NT2/D1 (cell line): ENCODE data around the gene PTPN23.

Experiments
- DNase-seq: peaks from one replicate; pipeline ENCODE4 v3.0.0-alpha.2; 2011; ENCODE audit warnings: low read depth, low spot score
- H3K27me3 ChIP-seq: 2 replicates; pipeline ENCODE4 v1.6.0; 2011; ENCODE audit warnings: mild to moderate bottlenecking; ENCODE audit not compliant: insufficient read length, insufficient read depth
- H3K36me3 ChIP-seq: 2 replicates; pipeline ENCODE4 v1.6.1; 2011; ENCODE audit warnings: mild to moderate bottlenecking, low read length, mixed read lengths; ENCODE audit not compliant: insufficient read depth, insufficient read length
- H3K4me1 ChIP-seq: 2 replicates; pipeline ENCODE4 v1.5.1; 2011; ENCODE audit not compliant: insufficient read depth, insufficient read length
- H3K4me3 ChIP-seq: 2 replicates; pipeline ENCODE4 v1.5.1; 2011; ENCODE audit warnings: low read depth; ENCODE audit not compliant: insufficient read length
- H3K9ac ChIP-seq: 2 replicates; pipeline ENCODE4 v1.6.0; 2011; ENCODE audit warnings: low read depth; ENCODE audit not compliant: insufficient read length
- H3K9me3 ChIP-seq: 2 replicates; pipeline ENCODE4 v1.5.1; 2011; ENCODE audit warnings: mild to moderate bottlenecking, low read length; ENCODE audit not compliant: insufficient read depth
- SUZ12 ChIP-seq: IDR thresholded peaks from 2 replicates; pipeline ENCODE4 v1.6.1; 2011; ENCODE audit not compliant: insufficient read length, insufficient read depth; ENCODE audit errors: extremely low read depth
- YY1 ChIP-seq: IDR thresholded peaks from 2 replicates; pipeline ENCODE4 v1.6.1; 2011; ENCODE audit not compliant: insufficient read length, insufficient read depth
- ZNF274 ChIP-seq: IDR thresholded peaks from 2 replicates; pipeline ENCODE4 v1.6.1; 2011; ENCODE audit warnings: mild to moderate bottlenecking, low read depth, low read length

The PTPN23 gene

DNA sequence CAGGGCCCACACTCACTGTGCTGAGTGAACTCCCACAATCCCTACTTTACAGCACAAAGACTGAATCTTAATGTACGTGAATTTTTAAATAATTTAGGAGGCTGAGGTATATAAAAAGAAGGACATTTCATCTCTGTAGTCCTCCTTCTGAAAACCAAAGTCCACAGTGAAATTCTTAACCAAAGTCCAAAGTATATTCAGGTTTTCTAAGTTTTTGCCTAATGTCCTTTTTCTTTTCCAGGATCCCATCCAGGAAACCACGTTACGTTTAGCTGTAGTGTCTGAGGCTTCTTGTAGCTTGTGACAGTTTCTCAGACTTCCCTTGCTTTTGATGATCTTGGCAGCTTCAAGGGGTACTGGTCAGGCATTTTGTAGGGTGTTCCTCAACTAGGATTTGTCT lies 50.4 kb downstream of the PTPN23 start:
- no peak overlapping the region for H3K9ac ChIP-seq
- H3K4me3 ChIP-seq, result no peak overlapping the region
- H3K4me1 ChIP-seq, result no peaks in the 10 kb centered on the region
- no peak for DNase-seq
- H3K27me3 ChIP-seq, result no peaks in the 10 kb centered on the region
- TF ChIP-seq YY1, result no peak
- no peak for TF ChIP-seq SUZ12
- H3K9me3 ChIP-seq, result no peaks in the 10 kb centered on the region
- peaks cover 69% of the 10 kb centered on the region for H3K36me3 ChIP-seq

DNA sequence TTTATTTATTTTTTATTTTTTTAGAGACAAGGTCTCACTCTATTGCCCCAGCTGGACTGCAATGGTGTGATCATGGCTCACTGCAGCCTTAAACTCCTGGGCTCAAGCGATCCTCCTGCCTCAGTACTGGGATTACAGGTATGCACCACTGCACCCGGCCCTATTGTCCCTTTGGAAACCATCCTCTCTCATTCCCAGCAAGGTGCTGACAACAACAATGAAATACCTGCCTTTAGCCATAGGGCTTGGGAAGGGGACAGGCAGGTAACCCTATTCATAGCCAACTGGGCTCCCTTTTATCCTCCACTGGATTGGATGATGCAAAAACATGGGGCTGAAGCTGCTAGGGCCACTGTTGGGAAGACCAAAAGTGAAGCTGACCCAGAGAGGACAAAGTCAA lies 51.9 kb downstream of the PTPN23 start:
- Histone ChIP-seq H3K4me3 (no peak overlapping the region), H3K36me3 (peaks cover 58% of the 10 kb centered on the region), H3K27me3 (no peaks in the 10 kb centered on the region), H3K4me1 (no peaks in the 10 kb centered on the region), H3K9me3 (no peaks in the 10 kb centered on the region), H3K9ac (no peak overlapping the region)
- DNase-seq, result no peak
- TF ChIP-seq ZNF274 (no peak), SUZ12 (no peak), YY1 (no peak)

DNA sequence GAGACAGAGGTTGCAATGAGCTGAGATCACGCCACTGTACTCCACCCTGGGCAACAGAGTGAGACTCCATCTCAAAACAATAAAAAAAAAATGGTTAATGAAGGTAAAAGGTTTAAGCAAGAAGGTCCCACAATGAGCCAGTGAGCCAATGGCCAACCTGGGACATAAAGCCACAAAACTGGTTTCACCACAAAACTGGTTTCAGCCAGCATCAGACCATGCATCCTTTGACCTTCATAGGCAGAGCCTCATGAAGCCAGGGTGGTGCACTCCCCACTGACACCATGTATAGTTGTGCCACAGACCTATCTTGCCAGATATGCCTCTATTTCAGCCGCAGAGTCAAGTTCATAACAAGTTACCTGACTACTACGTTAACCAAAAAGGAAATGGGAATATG lies 53.0 kb downstream of the PTPN23 start:
- H3K4me3 ChIP-seq, result no peak overlapping the region
- H3K4me1 ChIP-seq, result no peaks in the 10 kb centered on the region
- no peak for DNase-seq
- H3K9me3 ChIP-seq, result no peaks in the 10 kb centered on the region
- TF ChIP-seq YY1 (no peak), ZNF274 (no peak), SUZ12 (no peak)
- H3K36me3 ChIP-seq, result peaks cover 47% of the 10 kb centered on the region
- H3K27me3 ChIP-seq, result no peaks in the 10 kb centered on the region
- H3K9ac ChIP-seq, result no peak overlapping the region

DNA sequence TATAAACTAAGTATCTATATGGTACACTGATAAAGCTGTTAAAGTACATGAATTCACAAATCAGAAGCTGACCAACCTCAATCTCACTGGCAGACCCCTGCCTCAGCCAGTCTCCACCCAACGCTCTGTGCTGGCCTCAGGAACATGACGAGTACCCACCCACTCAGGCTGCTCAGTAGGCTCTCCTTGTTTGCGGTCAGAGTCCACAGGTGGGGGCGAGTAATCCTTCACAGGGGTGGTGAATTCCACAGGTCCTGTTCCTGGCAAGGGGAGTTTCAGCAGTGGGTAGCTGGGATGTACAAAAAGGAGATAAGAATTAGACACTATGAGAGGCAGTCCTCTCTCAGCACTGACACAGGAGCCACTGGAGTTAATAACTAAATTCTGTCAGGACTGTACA lies 54.0 kb downstream of the PTPN23 start:
- no peak for DNase-seq
- no peak overlapping the region for H3K9ac ChIP-seq
- no peaks in the 10 kb centered on the region for H3K4me1 ChIP-seq
- no peaks in the 10 kb centered on the region for H3K27me3 ChIP-seq
- TF ChIP-seq SUZ12 (no peak), ZNF274 (no peak), YY1 (no peak)
- H3K36me3 ChIP-seq, result peaks cover 55% of the 10 kb centered on the region
- H3K9me3 ChIP-seq, result no peaks in the 10 kb centered on the region
- no peak overlapping the region for H3K4me3 ChIP-seq

DNA sequence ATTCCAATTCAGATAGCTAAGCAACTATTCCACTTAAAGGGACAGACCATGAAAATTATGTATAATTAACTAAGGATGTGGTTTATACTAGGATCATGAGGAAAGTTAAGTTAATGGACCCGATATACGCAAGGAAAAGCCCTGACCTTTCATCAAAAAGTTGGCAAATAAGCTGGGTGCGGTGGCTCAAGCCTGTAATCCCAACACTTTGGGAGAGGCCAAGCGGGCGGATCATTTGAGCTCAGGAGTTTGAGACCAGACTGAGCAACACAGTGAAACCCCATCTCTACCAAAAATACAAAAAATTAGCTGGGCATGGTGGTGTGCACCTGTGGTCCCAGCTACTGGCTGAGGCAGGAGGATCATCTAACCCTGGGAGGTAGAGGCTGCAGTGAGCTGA lies 55.4 kb downstream of the PTPN23 start:
- Histone ChIP-seq H3K9me3 (no peaks in the 10 kb centered on the region), H3K9ac (no peak overlapping the region), H3K4me3 (no peak overlapping the region), H3K27me3 (no peaks in the 10 kb centered on the region), H3K36me3 (peaks cover 53% of the 10 kb centered on the region), H3K4me1 (no peaks in the 10 kb centered on the region)
- DNase-seq, result no peak
- TF ChIP-seq SUZ12, result no peak
- TF ChIP-seq YY1, result no peak
- no peak for TF ChIP-seq ZNF274

DNA sequence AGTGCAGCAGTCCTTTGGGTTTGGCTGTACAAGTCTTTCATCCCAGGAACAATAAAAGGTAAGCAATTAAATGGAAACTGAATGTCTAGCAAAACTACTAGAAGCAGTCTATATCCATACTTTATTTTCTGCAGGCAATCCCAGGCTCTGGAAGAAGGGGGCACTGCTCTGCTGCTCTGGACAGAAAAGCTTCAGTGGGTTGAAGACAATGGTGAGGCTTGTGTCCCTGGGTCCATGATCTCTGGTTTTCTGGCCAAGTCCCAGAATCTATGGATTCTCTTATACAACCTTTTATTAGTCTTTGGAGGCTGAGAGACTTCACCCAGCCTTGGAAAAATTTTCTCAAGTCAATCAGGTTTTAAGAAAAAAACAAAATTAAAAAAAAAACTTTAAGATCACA lies 59.3 kb downstream of the PTPN23 start:
- peaks cover 3% of the 10 kb centered on the region for H3K4me1 ChIP-seq
- H3K9ac ChIP-seq, result no peak overlapping the region
- H3K36me3 ChIP-seq, result peaks cover 36% of the 10 kb centered on the region
- no peaks in the 10 kb centered on the region for H3K27me3 ChIP-seq
- no peak for DNase-seq
- TF ChIP-seq SUZ12, result no peak
- no peak overlapping the region for H3K4me3 ChIP-seq
- no peaks in the 10 kb centered on the region for H3K9me3 ChIP-seq

DNA sequence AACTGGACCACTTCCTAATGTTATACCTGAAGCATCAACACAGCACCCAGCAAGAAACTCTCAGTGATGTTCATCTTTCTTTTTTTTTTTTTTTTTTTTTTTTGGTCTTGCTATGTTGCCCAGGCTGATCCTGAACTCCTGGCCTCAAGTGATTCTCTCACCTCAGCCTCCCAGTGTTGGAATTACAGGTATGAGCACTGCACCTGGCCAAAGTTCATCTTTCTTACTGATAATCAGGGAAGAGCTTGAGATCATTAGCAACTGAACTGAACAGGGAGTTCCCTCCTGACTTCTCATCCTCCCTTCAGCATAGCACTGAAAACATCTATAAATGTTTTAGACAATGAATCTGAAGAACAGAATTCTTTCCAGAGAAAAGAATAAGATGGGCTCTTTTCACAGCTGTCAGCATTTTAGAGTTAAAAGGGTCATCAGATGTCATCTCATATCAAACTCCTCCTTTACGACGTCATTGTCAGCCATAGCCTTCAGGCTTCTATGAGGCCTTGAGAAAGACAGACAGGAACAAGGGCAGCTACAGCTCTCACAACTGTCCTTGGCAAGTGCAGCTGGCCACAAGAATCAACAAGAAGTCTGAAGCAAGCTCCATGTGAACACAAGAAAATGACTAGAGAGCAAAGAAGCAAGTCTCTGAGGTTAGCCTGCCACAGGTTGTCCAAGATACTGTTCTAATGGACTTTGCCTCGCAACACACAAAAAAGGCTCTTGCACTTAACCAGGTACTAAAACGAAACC lies 61.2 kb downstream of the PTPN23 start:
- no peaks in the 10 kb centered on the region for H3K9me3 ChIP-seq
- no peak overlapping the region for H3K4me3 ChIP-seq
- no peaks in the 10 kb centered on the region for H3K27me3 ChIP-seq
- H3K9ac ChIP-seq, result no peak overlapping the region
- TF ChIP-seq YY1, result no peak
- TF ChIP-seq SUZ12, result no peak
- TF ChIP-seq ZNF274, result no peak
- H3K4me1 ChIP-seq, result peaks cover 3% of the 10 kb centered on the region
- peaks cover 33% of the 10 kb centered on the region for H3K36me3 ChIP-seq
- DNase-seq, result no peak

DNA sequence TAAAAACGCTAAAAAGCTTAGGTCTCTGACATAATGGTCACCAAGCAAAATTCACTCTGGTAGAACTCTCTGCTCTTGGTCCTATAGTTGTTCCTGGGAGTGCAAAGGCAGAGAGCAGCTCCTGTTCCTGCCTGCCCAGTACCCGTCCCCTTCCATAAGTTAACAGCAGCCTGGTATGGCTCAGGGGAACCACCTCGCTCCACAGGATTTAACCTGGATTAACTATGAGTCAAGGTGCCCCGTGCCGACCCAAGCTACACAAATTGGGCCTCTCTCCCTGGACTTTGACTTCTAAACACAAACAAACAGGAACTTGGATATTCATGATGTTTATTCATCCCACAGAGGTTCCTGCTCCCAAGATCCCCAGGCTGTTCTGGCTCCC lies 62.8 kb downstream of the PTPN23 start:
- DNase-seq, result no peak
- H3K4me3 ChIP-seq, result no peak overlapping the region
- H3K27me3 ChIP-seq, result no peaks in the 10 kb centered on the region
- H3K36me3 ChIP-seq, result peaks cover 33% of the 10 kb centered on the region
- H3K9ac ChIP-seq, result no peak overlapping the region
- H3K4me1 ChIP-seq, result peaks cover 3% of the 10 kb centered on the region
- TF ChIP-seq ZNF274 (no peak), YY1 (no peak), SUZ12 (no peak)
- no peaks in the 10 kb centered on the region for H3K9me3 ChIP-seq
